ENCODE results near the gene SRSF9.

GRCh38 chr12:120425797-120426196 lies 43.8 kb downstream of the SRSF9 start:
- TF ChIP-seq GATA3 (IDR thresholded peaks at IDR 0.05; ENCODE audit: low read depth, low read length) (no peak), GATA2 (IDR thresholded peaks at IDR 0.05; ENCODE audit: low read depth, low read length) (no peak)

Measured in SH-SY5Y (cell line).